Loucy (cell line): Measurements from ENCODE around the gene GMPR2.

Source experiments
- H2AFZ ChIP-seq: fragments of 200-600 bp; sonication (generic); 2 replicates; pipeline ENCODE4 v1.6.0; 2016; ENCODE audit warnings: antibody characterized with exemption, mild to moderate bottlenecking, low read length, moderate library complexity
- H3F3A ChIP-seq: fragments of 200-600 bp; 2 replicates; pipeline ENCODE4 v1.6.0; 2016; ENCODE audit warnings: antibody characterized with exemption, low read depth, mild to moderate bottlenecking
- H3K27me3 ChIP-seq: fragments of 200-600 bp; sonication (generic); 2 replicates; pipeline ENCODE4 v1.6.1; 2014; ENCODE audit warnings: low read length, mild to moderate bottlenecking; ENCODE audit not compliant: insufficient read depth, poor library complexity, severe bottlenecking
- H3K36me3 ChIP-seq: fragments of 200-600 bp; sonication (generic); 2 replicates; pipeline ENCODE4 v1.6.1; 2016; ENCODE audit warnings: low read length; ENCODE audit not compliant: insufficient read depth
- H3K4me1 ChIP-seq: fragments of 200-600 bp; sonication (generic); 2 replicates; pipeline ENCODE4 v1.5.1; 2014; ENCODE audit warnings: low read length, mild to moderate bottlenecking; ENCODE audit not compliant: insufficient read depth, poor library complexity, severe bottlenecking
- H3K4me2 ChIP-seq: fragments of 200-600 bp; sonication (generic); 2 replicates; pipeline ENCODE4 v1.6.0; 2014; ENCODE audit warnings: antibody characterized with exemption, low read length, low read depth, mild to moderate bottlenecking; ENCODE audit not compliant: poor library complexity, severe bottlenecking
- H3K4me3 ChIP-seq: fragments of 200-600 bp; sonication (generic); 2 replicates; pipeline ENCODE4 v1.5.1; 2014; ENCODE audit warnings: low read length, mild to moderate bottlenecking, mixed read lengths; ENCODE audit not compliant: poor library complexity, severe bottlenecking
- H3K79me2 ChIP-seq: fragments of 200-600 bp; sonication (generic); 2 replicates; pipeline ENCODE4 v1.6.1; 2014; ENCODE audit warnings: low read length; ENCODE audit not compliant: insufficient read depth
- H3K9ac ChIP-seq: fragments of 200-600 bp; sonication (generic); 2 replicates; pipeline ENCODE4 v1.6.0; 2014; ENCODE audit warnings: mild to moderate bottlenecking, low read depth, low read length, moderate library complexity; ENCODE audit not compliant: poor library complexity, severe bottlenecking
- H3K9me2 ChIP-seq: fragments of 200-600 bp; sonication (generic); replicated peaks from 2 replicates; pipeline ENCODE4 v1.6.1; 2016; ENCODE audit warnings: low read depth, low read length, mixed read lengths
- H3K9me3 ChIP-seq: fragments of 200-600 bp; sonication (generic); 2 replicates; pipeline ENCODE4 v1.6.1; 2014; ENCODE audit warnings: mild to moderate bottlenecking, antibody characterized with exemption, low read length, low read depth; ENCODE audit not compliant: insufficient read depth
- H4K20me1 ChIP-seq: fragments of 200-600 bp; sonication (generic); 2 replicates; pipeline ENCODE4 v1.6.0; 2014; ENCODE audit warnings: antibody characterized with exemption, low read length, mild to moderate bottlenecking; ENCODE audit not compliant: insufficient read depth, poor library complexity, severe bottlenecking
- EZH2phosphoT487 ChIP-seq: fragments of 200-600 bp; IDR thresholded peaks from 2 replicates; pipeline ENCODE4 v1.6.1; 2018; ENCODE audit warnings: antibody characterized with exemption, mild to moderate bottlenecking, moderate library complexity, borderline replicate concordance
- TF ChIP-seq, protein P1 (sequence below): fragments of 200-600 bp; sonication (generic); conservative IDR thresholded peaks from 2 replicates; pipeline ENCODE4 v1.5.1; 2014; ENCODE audit warnings: mild to moderate bottlenecking, antibody characterized with exemption, low read length

The GMPR2 gene

DNA sequence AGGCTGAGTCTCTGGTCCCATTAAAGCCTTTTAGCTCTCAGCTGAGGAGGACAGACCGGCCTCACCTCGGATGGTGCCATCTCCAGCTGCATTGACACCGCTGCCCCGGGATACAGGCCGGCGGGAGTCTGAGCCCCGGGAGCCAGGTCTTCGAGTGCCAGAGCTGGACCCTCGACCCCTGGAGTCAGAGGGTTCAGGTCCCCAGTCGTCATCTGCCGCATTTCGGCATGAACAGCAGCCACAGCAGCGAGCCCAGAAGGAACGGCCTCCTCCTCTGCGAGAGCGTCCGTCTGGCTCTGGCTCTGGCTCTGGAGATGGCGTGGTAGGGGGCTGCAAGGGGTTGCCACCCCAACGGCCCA is 29.2 kb downstream of the GMPR2 start:
- H3K27me3 ChIP-seq: no peaks in the 10 kb centered on the region
- no peaks in the 10 kb centered on the region for H3K36me3 ChIP-seq
- no peaks in the 10 kb centered on the region for H3K9me2 ChIP-seq
- H3K4me2 ChIP-seq: no peak overlapping the region
- no peaks in the 10 kb centered on the region for H4K20me1 ChIP-seq
- no peaks in the 10 kb centered on the region for H3K4me1 ChIP-seq
- no peaks in the 10 kb centered on the region for H3F3A ChIP-seq
- no peak overlapping the region for H3K9ac ChIP-seq
- no peaks in the 10 kb centered on the region for H3K79me2 ChIP-seq
- no peak overlapping the region for H2AFZ ChIP-seq
- no peak for TF ChIP-seq EZH2phosphoT487
- H3K9me3 ChIP-seq: no peaks in the 10 kb centered on the region
- H3K4me3 ChIP-seq: no peak overlapping the region

DNA sequence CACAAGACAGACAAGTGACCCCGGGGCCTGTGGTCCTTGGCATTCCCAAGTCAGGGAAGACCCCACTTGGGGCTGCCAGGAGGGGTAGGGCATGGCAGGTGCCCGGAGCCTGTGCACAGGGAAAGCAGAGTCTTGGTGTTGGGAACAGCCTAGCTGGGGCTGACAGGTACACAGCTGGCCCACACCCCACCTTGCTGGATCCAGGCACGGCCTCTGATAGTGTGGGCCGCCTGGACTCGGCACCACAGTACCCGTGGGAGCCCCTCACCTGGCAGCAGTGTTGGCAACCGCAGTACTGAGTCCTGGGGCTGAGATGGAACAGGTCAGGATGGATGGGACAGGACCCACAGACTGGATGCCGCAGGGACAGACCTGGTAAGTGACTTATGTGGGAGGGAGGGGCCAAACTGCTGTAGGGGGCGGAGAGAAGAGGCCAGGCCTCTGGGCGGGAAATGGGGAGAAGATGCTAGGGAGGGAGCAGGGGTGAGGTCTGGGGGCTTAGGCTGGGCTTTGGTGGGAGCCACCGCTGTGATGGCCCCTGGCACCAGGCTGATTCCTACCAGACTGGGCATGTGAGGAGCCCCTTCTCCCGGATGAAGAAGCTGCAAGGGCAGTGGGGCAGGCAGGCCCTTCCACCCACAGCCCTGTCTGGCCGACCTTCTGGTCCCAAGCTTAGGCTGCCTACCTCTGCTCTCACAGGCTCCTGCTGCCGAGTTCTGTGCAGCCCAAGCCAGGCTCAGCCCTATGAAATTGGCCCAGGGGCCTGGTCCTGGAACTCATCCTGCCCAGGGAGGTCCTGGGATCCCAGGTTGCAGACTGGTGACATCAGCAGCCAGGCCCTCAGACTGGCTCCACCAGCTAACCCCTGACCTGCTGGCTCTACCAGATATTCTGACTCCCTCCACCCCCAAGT is 30.3 kb downstream of the GMPR2 start, which contains the start of gene TGM1:
TSS of gene TGM1 (minus strand) at position 357 of the 913 bp plus-strand sequence. CDS start 825 bp downstream, outside the sequence.
- Histone ChIP-seq H4K20me1 (no peaks in the 10 kb centered on the region), H3K9me3 (no peaks in the 10 kb centered on the region), H3K79me2 (no peaks in the 10 kb centered on the region), H3K4me3 (no peak within 1 kb of the TSS), H3K9ac (no peak within 1 kb of the TSS), H3K4me1 (no peaks in the 10 kb centered on the region), H3K9me2 (no peaks in the 10 kb centered on the region), H3F3A (no peaks in the 10 kb centered on the region), H2AFZ (no peak within 1 kb of the TSS), H3K36me3 (no peaks in the 10 kb centered on the region), H3K4me2 (no peak within 1 kb of the TSS), H3K27me3 (no peaks in the 10 kb centered on the region)
- TF ChIP-seq EZH2phosphoT487: no peak
- TF ChIP-seq, protein P1, sequence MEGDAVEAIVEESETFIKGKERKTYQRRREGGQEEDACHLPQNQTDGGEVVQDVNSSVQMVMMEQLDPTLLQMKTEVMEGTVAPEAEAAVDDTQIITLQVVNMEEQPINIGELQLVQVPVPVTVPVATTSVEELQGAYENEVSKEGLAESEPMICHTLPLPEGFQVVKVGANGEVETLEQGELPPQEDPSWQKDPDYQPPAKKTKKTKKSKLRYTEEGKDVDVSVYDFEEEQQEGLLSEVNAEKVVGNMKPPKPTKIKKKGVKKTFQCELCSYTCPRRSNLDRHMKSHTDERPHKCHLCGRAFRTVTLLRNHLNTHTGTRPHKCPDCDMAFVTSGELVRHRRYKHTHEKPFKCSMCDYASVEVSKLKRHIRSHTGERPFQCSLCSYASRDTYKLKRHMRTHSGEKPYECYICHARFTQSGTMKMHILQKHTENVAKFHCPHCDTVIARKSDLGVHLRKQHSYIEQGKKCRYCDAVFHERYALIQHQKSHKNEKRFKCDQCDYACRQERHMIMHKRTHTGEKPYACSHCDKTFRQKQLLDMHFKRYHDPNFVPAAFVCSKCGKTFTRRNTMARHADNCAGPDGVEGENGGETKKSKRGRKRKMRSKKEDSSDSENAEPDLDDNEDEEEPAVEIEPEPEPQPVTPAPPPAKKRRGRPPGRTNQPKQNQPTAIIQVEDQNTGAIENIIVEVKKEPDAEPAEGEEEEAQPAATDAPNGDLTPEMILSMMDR: no peak

DNA sequence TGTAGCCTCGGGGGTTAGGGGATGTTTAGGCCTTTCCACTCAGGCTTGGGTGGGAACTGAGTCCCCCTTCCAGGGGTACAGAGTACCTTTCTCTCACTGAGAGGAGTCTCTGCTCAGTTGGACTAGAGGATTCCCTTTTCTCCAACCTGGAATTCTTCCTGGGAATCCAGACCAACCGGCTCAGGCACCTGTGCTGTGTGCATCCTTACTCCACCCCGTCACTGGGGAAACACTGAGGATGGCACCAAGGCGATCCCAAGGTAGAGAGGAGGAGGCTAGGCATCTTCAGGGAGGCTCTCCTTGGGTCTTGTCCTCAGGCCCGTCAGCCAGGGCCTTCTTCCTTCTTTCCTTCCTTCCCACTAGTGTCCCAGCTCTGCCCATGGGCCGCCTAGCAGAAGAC is 31.1 kb downstream of the GMPR2 start:
- no peak overlapping the region for H3K9ac ChIP-seq
- H4K20me1 ChIP-seq: no peaks in the 10 kb centered on the region
- no peaks in the 10 kb centered on the region for H3K9me2 ChIP-seq
- H3K79me2 ChIP-seq: no peaks in the 10 kb centered on the region
- no peaks in the 10 kb centered on the region for H3K9me3 ChIP-seq
- H3K4me2 ChIP-seq: no peak overlapping the region
- H3K4me1 ChIP-seq: no peaks in the 10 kb centered on the region
- no peak overlapping the region for H2AFZ ChIP-seq
- H3K27me3 ChIP-seq: no peaks in the 10 kb centered on the region
- no peak overlapping the region for H3K4me3 ChIP-seq
- H3F3A ChIP-seq: no peaks in the 10 kb centered on the region
- H3K36me3 ChIP-seq: no peaks in the 10 kb centered on the region
- TF ChIP-seq EZH2phosphoT487: no peak
- TF ChIP-seq, protein P1: no peak
